Vagina (tissue), 2 donors: ENCODE results near the gene ENPP5. TPM values are rescaled to one million over a fixed set of nuclear protein-coding genes. Genes with fewer than 3 reads are reported as not detected.
A peak's percentile ranks its signal among the peaks of the same experiment; 100 is the strongest.
"Not testable (repeated sequence)": the region's sequence is repeated elsewhere in the genome, so short reads cannot be mapped to it uniquely, and the experiment has no call there.

Source experiments
- DNase-seq, 2 donors: peaks; one replicate each; pipeline ENCODE4 v3.0.0-alpha.2; 2017; ENCODE audit errors: extremely low spot score in 2 of 2
- H3K27ac ChIP-seq: fragments of 200-600 bp; sonication (generic); one replicate; pipeline ENCODE4 v1.5.1; 2019
- H3K27me3 ChIP-seq: fragments of 200-600 bp; sonication (generic); one replicate; pipeline ENCODE4 v1.5.1; 2019
- H3K36me3 ChIP-seq, 2 donors: fragments of 200-600 bp; sonication (generic); one replicate each; pipeline ENCODE4 v1.5.1; 2017 to 2019
- H3K4me1 ChIP-seq: fragments of 200-600 bp; sonication (generic); one replicate; pipeline ENCODE4 v1.5.1; 2019
- H3K4me3 ChIP-seq, 2 donors: fragments of 200-600 bp; sonication (generic); 1 replicate in 1 of 2; 2 replicates in 1 of 2; pipeline ENCODE4 v1.5.1; 2016 to 2019
- H3K9me3 ChIP-seq: fragments of 200-600 bp; sonication (generic); one replicate; pipeline ENCODE4 v1.5.1; 2019
- POLR2A ChIP-seq, 2 donors: fragments of 450-650 bp; IDR thresholded peaks; one replicate each; pipeline ENCODE4 v1.6.1; 2017; ENCODE audit warnings: antibody characterized with exemption in 2 of 2, mild to moderate bottlenecking in 2 of 2, moderate library complexity in 2 of 2
- POLR2AphosphoS5 ChIP-seq, 2 donors: sonication (generic); formaldehyde crosslinking; IDR thresholded peaks; one replicate each; pipeline ENCODE4 v1.9.0; 2017; ENCODE audit warnings: antibody characterized with exemption in 2 of 2, mild to moderate bottlenecking in 2 of 2, low read depth in 1 of 2; ENCODE audit not compliant: insufficient read depth in 1 of 2
- intact Hi-C: fragments of 100-400 bp; cut with DNase I; formaldehyde crosslinking; loops from one replicate; pipeline ENCODE4 v1.15.1; 2023
- total RNA-seq: library from RNA; depleted of rRNA; stranded (reverse); fragments of >200 nt; gene quantifications from one replicate; pipeline ENCODE4 v1.2.3, GENCODE V29; 2016
- TF ChIP-seq, protein P1 (sequence below), 3 experiments: fragments of 450-650 bp in 2 of 3; fragments of 200-600 bp in 1 of 3; sonication (generic) in 1 of 3; IDR thresholded peaks; one replicate each; pipeline ENCODE4 v1.5.1; 2017 to 2019; ENCODE audit warnings: antibody characterized with exemption in 3 of 3, mild to moderate bottlenecking in 2 of 3, moderate library complexity in 2 of 3

The ENPP5 gene
- total RNA-seq, 1 donor from 2014 or later = 2.5 TPM

DNA sequence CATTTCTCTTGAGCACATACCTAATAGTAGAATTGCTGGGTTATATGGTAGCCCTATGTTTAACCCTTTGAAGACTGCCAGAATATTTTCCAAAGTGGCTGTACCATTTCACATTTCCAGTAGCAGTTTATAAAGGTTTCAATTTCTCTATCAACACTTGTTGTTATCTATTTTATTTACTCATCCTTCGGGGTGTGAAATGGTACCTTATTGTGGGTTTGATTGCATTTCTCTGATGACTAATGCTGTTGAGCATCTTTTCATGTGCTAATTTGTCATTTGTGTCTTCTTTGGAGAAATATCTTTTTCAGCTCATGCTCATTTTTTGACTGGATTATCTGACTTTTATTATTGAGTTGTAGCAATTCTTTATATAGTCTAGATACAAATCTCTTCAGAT, 35.6 kb downstream of the ENPP5 start:
- intact Hi-C loops = no loop called here
- H3K4me3 ChIP-seq = no peak overlapping the region
- H3K27me3 ChIP-seq = no peaks in the 10 kb centered on the region
- no peaks in the 10 kb centered on the region for H3K4me1 ChIP-seq
- TF ChIP-seq POLR2AphosphoS5 (IDR thresholded peaks at IDR 0.05; ENCODE audit: insufficient read depth in 1 of 2, low read depth in 1 of 2) = no peak
- TF ChIP-seq POLR2A (IDR thresholded peaks at IDR 0.05) = no peak
- TF ChIP-seq, protein P1, sequence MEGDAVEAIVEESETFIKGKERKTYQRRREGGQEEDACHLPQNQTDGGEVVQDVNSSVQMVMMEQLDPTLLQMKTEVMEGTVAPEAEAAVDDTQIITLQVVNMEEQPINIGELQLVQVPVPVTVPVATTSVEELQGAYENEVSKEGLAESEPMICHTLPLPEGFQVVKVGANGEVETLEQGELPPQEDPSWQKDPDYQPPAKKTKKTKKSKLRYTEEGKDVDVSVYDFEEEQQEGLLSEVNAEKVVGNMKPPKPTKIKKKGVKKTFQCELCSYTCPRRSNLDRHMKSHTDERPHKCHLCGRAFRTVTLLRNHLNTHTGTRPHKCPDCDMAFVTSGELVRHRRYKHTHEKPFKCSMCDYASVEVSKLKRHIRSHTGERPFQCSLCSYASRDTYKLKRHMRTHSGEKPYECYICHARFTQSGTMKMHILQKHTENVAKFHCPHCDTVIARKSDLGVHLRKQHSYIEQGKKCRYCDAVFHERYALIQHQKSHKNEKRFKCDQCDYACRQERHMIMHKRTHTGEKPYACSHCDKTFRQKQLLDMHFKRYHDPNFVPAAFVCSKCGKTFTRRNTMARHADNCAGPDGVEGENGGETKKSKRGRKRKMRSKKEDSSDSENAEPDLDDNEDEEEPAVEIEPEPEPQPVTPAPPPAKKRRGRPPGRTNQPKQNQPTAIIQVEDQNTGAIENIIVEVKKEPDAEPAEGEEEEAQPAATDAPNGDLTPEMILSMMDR (IDR thresholded peaks at IDR 0.05) = no peak
- DNase-seq = no peak
- no peaks in the 10 kb centered on the region for H3K36me3 ChIP-seq
- no peaks in the 10 kb centered on the region for H3K9me3 ChIP-seq
- H3K27ac ChIP-seq = no peak overlapping the region

DNA sequence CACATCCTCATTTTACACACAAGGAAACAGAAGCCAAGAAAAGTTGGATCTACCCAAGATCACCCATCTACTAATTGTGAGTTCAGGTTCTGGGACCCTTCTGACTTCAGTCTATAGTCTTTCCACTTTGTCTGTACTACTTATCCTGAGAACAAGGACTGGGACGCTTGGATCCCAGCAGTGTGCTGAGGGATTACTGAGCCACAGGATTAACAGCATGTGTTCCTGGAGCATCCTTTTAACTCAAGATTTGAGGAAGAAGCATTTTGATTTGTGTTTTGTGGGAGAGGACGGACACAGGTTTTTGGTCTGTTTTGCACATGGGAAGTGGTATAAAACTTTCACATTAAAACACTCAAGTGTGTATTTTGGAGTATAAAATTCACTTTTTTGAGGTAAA, 36.6 kb downstream of the ENPP5 start:
- Histone ChIP-seq H3K4me1 (peaks cover 6% of the 10 kb centered on the region), H3K27ac (no peak overlapping the region), H3K9me3 (no peaks in the 10 kb centered on the region), H3K36me3 (no peaks in the 10 kb centered on the region), H3K4me3 (no peak overlapping the region), H3K27me3 (no peaks in the 10 kb centered on the region)
- no peak for DNase-seq
- TF ChIP-seq POLR2AphosphoS5 (IDR thresholded peaks at IDR 0.05; ENCODE audit: insufficient read depth in 1 of 2, low read depth in 1 of 2) (no peak), POLR2A (IDR thresholded peaks at IDR 0.05) (no peak)
- TF ChIP-seq, protein P1 (IDR thresholded peaks at IDR 0.05) = no peak
- intact Hi-C loops = no loop called here

DNA sequence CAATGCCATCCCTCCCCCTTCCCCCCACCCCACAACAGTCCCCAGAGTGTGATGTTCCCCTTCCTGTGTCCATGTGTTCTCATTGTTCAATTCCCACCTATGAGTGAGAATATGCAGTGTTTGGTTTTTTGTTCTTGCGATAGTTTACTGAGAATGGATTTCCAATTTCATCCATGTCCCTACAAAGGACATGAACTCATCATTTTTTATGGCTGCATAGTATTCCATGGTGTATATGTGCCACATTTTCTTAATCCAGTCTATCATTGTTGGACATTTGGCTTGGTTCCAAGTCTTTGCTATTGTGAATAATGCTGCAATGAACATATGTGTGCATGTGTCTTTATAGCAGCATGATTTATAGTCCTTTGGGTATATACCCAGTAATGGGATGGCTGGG, 39.5 kb downstream of the ENPP5 start:
- DNase-seq, H3K4me3 ChIP-seq, H3K9me3 ChIP-seq, H3K4me1 ChIP-seq, intact Hi-C loops, H3K36me3 ChIP-seq, H3K27me3 ChIP-seq, H3K27ac ChIP-seq: not testable (repeated sequence)

DNA sequence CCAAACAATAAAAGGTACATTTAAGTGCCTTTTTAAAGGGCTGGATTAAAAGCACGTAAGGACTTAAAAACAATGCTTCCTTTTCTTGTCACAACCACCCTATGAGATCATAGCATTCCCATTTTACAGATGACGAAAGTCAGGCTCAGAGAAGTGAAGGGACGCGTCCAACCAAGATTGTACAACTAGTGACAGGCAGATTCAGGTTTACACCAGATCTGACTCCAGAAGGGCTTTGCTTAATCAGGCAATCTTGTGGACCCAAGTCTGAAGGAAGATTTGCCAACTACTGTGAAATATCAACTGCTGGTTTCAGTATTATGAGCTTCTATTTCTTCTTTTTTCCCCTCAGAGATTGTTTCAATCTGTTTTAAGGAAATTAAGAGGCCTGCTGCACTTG, 40.1 kb downstream of the ENPP5 start:
- intact Hi-C loops = no loop called here
- Histone ChIP-seq H3K4me3 (peak overlapping the region; percentile 51 to 72), H3K36me3 (no peaks in the 10 kb centered on the region), H3K27ac (peak overlapping the region; percentile 63), H3K4me1 (peaks cover 10% of the 10 kb centered on the region), H3K27me3 (no peaks in the 10 kb centered on the region), H3K9me3 (no peaks in the 10 kb centered on the region)
- no peak for DNase-seq
- TF ChIP-seq POLR2A (IDR thresholded peaks at IDR 0.05) (no peak), POLR2AphosphoS5 (IDR thresholded peaks at IDR 0.05; ENCODE audit: insufficient read depth in 1 of 2, low read depth in 1 of 2) (no peak)
- TF ChIP-seq, protein P1 (IDR thresholded peaks at IDR 0.05) = no peak

DNA sequence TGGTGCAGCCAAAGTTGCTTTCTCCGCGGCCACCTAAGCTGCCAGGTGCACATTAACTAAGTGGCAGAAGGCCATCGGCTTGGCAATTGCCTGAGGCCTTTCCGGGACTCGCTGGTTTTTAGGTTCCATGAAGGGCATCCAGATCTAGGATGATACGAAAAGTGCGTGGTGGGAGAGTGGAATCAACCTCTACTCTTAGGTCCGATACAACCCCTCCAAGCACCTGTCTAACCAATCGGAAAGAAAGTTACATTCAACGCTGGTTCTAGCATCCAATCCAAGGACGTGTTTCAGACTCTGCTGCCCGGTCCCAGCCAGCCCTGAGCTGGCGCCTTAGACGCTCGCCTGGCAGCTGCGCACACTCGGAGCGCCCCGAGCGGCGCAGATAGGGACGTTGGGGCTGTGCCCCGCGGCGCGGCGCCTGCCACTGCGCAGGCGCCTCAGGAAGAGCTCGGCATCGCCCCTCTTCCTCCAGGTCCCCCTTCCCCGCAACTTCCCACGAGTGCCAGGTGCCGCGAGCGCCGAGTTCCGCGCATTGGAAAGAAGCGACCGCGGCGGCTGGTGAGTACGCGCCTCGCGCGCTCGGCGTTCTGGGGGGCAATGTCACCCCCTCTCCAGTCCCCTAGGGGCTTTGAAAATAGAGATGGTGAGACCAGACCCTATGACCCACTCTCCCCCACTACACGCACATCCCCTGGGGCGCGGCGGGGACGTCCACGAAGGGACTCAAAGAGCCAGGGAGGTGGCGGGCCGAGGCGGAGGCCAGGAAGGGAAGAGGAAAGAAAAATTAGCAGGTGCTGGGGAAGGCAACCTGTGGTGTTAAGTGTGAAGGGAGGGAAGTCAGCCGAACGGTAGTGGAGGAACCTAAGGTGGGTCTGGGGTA, 40.9 kb downstream of the ENPP5 start, which contains the start of gene ENPP4:
Gene ENPP4, plus strand, starts transcription at position 361 of the 883 bp plus-strand sequence. CDS start 9,595 bp downstream, outside the sequence.
- peak in 1 of 2 donors; percentile 90 for DNase-seq
- peak within 1 kb of the TSS; percentile 63 for H3K27ac ChIP-seq
- peak within 1 kb of the TSS; percentile 51 to 72 for H3K4me3 ChIP-seq
- peak in 1 of 2 donors; percentile 12 for TF ChIP-seq POLR2A (IDR thresholded peaks at IDR 0.05)
- peak; percentile 54 to 79 for TF ChIP-seq POLR2AphosphoS5 (IDR thresholded peaks at IDR 0.05; ENCODE audit: insufficient read depth in 1 of 2, low read depth in 1 of 2)
- TF ChIP-seq, protein P1 (IDR thresholded peaks at IDR 0.05) = no peak
- no peaks in the 10 kb centered on the region for H3K27me3 ChIP-seq
- intact Hi-C loops = no loop called here
- H3K9me3 ChIP-seq = no peaks in the 10 kb centered on the region
- H3K4me1 ChIP-seq = peaks cover 10% of the 10 kb centered on the region
- H3K36me3 ChIP-seq = no peaks in the 10 kb centered on the region
